HG03354 (cell line): ENCODE results near the gene PRR33.
"Not testable (repeated sequence)": the region's sequence is repeated elsewhere in the genome, so short reads cannot be mapped to it uniquely, and the experiment has no call there.

Experiments used
- ATAC-seq: cut with Tn5 transposase; IDR thresholded peaks from one replicate; pipeline ENCODE4 v1.9.1; 2021; ENCODE audit warnings: mild to moderate bottlenecking; ENCODE audit not compliant: unreplicated experiment, poor library complexity, severe bottlenecking

Gene PRR33

DNA sequence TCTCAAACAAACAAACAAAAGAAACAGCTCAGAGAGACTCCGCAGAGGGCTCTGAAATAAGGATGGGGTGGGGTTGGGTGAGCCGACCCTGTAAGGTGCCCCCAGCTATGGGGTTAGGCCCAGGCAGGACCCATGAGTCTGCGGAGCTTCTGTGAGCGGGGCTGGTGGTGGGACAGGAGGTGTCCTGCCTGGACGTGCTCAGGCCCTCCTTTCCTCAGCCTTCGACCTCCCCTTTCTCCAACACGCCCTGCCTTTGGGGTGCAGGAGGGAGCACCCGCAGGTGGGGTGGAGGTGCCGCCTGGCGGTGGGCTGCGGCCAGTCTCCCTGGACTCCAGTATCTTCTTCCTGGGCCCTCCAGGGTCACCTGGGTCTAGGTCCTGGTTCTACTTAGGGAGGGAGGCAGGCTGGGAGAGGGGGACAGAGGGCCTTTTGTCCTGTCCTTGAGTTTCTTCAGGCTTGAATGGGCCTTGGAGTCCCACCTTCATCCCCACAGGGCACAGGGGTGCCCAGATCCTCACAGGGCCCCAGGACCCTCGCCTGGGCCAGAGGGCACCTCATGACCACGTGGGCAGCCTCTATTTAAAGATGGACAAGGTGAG is 12.3 kb downstream of the PRR33 start:
- ATAC-seq: no peak

DNA sequence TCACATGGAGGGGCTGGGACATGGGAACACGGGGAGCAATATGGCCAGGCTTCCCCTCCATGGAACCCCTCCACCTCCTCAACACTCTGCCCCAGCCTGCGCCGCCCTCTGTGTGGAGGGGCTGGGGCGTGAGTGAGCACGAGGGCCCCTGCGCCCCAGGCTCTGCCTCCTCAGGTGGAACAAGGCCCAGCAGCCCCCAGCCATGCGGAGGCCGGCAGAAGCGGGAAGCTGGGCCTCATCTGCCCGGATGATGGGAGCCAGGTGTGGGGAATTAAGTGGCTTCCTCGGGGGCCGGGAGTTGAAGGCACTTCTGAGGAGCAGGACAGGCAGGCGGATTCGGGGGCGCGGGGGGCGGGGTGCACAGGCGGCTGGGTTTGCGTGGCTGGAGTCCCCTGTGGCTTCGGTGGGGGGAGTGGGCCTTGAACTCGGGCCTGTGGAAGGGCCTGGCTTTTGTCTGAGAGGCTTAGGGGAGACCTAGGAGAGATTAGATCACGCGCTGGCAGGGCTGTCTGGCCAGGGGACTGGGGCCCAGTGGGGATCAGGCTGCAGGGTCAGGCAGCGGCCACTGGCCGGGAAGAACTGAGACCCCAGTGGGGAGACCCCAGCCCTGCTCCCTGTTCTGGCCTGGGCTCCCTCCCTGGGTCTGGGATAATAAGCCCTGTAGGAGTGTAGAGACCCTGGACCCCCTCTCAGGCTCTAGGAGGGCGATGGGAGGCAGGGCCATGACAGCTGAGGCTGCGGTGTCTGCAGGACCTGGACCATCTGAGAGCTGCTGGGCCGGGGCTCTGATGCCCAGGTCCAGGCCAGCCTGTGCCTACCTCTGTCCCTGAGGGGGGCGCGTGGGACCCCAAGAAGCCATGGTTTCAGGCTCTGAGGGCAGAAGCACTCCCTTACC is 13.3 kb downstream of the PRR33 start:
- ATAC-seq: no peak

DNA sequence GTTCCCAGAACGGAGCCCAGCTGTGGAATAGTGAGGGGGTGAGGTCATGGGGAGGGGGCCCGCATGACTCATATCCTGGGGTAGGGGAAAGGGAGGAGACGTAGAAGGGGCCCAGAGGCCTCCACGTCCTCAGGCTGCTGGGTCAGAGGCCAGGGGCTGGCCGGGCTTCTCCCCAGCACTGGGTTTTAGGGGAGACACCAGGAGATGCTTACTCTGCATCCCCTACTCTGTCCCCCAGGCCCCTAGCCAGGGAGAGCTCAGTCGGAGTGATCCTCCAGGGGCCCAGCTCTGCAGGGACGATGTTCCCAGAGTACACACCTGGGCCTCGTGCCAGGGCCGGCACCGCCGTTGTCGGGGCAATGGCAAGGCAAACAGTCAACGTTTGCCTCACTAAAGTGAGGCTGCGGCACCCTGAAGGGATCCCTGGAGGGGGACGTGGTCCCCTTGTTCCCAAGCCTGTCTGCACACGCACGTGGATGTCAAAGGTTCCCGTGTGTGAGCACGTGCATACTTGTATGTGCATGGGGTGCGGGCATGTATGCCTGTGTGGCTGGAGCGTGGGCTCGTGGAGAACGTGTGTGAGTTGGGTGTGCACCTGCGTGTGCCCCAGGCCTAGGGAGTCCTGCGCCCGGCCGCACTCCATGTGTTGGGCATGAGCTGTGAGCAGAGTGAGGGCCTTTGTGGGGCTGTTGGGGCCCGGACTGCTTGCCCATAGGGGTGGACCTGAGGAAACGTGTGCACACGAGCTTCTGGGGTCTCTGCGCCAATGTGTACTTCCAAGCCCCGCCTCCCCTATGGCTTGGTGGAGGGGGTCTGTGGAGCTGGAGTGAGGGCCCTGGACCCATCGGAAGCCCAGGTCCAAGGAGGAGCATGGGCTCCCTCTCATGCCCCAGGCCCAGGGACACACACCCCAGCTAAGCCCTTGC is 14.2 kb downstream of the PRR33 start:
- ATAC-seq: no peak

DNA sequence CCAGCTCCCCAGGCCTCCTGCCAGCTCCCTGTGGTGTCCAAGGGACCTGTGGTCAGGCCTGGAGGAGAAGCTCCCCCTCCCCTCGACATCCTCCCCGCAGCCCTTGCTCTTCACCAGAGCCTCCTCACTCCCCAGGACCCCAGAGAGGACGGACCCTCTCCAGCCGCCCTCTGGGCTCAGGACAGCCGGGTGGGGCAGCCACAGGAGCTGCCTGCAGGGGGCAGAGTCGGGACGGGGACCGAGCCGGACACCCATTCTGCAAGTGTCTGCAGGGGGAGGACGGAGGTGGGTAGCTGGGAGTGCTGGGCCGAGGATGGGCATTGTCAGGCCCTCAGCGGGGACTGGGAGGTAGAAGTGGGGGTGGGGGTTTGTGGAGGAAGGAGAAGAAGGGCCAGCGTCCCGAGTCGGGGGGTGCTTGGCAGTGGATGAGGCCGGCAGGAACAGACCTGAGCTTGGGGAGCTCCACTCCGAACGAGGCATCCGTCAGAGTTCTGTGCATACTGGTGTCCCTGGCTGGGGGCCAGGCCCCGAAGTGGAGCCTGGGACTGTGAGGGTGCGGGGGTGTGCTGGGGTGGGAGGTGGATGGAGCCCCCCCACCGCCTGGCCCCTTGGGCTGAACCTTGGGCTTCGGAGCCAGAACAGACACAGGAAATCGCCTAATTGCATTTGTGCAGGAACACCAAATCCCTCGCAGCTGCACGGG is 15.2 kb downstream of the PRR33 start:
- no peak for ATAC-seq

DNA sequence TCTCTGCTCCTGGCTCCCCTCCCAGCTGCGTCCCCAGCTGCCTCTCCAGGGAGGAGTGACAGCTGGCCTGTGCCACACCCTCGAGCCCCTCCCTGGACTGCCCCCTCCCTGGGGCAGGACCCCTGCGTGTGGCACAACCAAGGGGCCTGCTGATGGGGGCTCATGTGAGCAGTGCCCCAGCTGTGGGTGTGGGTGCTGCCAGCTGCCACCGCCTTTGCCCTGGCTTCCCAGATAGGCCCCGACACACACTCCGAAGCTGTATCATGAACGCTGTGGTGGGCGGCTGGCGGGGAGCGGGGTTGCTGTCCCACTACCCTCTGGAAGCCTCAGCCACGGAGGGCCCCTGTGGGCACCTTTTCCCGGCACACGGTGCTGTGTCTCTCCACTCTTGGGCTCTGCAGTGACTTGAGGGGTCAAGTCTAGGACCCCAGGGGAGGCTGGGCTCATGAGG is 15.8 kb downstream of the PRR33 start:
- not testable (repeated sequence) for ATAC-seq

DNA sequence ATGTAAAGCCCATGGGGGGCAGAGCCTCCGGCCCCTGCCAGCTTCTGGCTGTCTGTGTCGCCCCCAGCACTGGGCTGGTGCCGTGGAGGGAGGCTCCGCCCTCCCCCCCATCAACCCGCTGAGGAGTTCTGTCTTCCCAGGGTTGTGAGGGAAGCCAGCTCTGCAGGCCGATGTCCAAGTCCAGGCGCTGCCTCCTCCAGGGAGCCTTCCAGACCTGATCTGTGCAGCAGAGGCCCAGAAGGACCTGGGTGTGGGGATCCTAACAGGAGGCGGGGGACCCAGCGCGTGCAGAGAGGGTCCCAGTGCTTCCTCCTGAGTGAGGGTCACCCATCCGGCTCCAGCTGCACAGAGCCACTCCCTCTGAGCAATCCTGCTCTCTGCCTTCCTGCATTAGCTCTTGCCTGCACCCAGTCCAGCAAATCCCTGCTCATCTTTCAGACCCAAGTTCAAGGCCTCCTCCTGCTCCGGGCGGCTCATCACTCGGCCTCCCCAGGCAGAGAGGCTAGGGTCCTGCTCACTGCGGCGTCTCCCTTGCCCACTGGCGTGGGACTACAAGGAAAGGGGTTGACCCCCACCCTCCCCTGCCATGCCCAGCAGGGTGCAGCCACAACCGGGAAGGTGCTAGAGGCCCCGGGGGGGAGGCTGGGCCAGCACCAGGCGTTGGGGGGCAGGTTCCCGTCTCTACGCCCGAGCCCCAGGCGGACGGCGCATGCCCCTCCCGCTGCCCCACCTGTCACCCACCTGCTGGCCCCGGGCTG is 16.4 kb downstream of the PRR33 start:
- no peak for ATAC-seq

DNA sequence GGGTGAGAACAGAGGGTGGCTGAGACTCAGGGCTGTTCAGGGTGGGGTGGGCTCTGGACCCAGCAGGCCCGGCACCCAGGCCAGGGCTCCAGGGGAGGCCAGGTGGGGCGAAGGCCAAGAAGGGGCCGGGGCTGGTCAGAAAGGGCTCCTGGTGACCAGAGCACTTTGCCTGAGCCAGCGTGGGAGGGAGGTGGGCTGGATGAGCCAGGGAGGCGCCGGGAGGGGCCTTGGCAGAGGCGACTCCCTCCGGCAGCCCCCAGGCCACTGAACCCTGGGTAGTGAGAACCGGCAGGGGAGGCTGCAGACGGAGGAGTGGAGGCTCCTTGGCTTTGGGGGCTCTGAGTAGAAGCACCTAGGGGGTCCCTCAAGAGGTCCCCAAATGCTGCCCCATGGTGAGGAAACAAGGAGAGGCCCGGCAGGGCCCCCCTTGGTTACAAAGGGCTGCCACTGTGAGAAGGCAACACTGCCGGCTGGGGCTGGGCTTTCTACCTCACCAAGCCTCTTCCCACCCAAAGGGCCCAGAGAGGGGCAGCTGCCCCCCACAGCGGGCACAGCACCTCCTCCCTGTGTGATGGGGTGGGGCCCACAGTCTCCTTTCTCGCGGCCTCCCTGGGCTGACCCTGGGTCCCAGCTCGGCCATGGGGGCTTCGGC is 17.1 kb downstream of the PRR33 start:
- not testable (repeated sequence) for ATAC-seq

DNA sequence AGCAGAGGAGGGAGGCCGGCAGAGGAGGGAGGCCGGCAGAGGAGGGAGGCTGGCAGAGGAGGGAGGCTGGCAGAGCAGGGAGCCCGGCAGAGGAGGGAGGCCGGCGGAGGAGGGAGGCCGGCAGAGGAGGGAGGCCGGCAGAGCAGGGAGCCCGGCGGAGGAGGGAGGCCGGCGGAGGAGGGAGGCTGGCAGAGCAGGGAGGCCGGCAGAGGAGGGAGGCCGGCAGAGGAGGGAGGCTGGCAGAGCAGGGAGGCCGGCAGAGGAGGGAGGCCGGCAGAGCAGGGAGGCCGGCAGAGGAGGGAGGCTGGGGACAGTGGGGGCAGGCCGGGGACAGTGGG is 17.9 kb downstream of the PRR33 start:
- ATAC-seq: not testable (repeated sequence)

DNA sequence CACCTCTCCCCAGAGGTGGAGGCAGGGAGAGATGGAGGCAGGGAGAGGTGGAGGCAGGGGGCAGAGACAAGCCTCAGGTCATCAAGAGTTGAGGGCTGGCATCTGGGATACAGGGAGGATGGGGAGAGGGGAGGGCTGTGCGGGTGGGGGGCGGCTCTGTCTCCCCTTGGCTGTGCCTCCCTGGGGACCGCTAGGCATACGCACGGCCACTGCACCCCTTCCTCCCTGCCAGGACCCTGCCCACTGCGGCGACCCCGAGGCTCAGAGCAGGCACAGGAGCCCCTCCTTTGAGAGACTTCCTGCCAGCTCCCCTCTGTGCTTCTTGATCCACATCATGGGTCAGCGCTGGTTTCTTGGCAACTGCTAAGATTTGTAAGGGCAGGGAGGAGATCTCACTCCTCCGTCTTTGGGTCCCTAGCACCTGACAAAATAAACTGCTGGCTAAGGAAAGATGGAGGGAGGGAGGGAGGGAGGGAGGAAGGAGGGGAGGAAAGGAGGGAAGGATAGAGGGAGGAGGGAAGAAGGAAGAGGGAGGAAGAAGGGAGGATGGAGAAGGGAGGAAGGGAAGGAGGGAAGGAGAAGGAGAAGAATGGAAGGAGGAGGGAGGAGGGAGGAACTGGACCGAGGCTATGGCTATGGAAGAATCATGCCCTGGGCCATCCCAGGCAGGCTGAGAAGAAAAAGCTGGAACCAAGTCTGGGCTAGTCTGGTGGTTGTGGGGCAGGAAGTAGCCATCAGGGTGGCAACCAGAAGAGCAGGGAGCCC is 18.5 kb downstream of the PRR33 start:
- no peak for ATAC-seq

DNA sequence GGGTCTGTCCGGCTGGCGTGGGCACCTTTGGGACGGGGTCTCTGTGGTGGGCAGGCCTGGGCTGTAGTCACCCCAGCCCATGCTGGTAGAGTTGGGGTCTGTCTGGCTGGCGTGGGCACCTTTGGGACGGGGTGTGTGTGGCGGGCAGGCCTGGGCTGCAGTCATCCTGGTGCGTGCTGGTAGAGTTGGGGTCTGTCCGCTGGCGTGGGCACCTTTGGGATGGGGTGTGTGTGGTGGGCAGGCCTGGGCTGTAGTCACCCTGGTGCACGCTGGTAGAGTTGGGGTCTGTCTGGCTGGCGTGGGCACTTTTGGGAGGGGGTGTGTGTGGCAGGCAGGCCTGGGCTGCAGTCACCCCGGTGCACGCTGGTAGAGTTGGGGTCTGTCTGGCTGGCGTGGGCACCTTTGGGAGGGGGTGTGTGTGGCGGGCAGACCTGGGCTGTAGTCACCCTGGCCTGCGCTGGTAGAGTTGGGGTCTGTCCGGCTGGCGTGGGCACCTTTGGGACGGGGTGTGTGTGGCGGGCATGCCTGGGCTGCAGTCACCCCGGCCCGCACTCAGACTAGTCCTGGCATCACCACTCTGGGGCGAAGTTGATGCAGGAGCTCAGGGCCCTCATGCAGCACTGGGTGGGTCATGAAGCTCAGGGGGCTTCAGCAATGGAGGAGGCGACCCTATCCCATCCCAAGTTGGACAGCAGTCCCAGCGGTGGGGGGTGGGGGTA is 19.3 kb downstream of the PRR33 start:
- no peak for ATAC-seq

DNA sequence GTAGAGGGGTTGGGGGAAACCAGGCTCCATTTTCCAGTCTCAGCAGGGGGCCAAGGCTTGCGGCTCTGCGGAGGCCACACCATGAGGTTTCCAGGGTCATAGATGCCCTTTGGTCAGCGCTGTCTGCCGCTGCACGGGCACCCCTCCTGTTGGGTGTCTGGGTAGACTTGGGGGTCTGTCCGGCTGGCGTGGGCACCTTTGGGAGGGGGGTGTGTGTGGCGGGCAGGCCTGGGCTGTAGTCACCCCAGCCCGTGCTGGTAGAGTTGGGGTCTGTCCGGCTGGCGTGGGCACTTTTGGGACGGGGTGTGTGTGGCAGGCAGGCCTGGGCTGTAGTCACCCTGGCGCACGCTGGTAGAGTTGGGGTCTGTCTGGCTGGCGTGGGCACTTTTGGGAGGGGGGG is 20.2 kb downstream of the PRR33 start:
- no peak for ATAC-seq

DNA sequence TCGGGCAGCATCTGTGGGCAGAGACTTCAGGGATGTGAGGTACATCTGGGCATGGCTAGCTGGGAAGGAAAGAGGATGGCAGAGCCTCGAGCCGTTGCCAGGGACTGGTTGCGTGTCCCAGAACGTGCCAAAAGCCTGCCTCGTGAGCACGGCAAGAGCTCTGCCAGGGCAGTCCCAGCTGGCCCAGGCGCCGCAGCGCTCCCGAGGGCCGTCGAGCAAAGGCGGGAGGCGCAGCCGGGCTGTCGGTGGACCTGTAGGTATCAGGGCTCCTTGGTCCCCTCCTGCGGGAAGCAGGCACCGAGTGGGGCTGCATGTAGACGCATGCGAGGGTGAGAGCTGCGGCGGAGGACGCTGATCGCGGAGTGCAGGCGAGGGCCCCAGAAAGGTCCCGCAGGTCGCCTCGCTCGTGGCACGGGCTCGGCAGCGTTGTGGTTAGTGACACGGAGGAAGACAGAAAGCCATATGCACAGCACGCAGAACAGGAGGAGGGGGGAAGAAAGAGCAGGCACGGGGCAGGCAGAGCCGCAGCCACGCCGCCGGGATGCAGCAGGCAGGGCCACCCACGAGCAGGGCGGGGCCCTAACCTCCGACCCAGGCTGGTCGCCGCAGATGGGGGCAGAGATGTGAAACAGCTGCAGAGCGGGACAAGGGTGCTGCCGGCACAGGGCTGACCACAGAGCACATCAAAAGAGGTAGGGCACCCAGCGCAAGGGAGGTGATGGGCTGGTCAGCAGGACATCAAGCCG is 20.8 kb downstream of the PRR33 start:
- ATAC-seq: no peak

DNA sequence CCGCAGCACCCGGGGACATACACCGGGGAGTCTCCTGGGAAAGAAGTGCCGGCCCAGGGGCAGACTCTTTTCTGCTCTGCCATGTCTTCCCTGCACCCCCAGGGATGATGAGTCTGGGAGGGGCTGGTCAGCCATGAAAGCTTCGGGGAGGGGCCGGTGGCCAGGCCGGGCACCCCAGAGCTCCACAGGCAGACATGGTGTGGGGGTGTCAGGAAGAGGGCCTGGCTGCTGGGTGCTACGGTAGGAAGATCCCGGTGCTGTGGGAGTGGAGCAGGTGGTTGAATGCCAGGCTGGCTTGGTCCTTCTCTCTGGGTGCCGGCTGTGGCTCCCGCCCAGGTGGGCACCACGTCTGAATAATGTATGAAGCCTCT is 21.4 kb downstream of the PRR33 start:
- no peak for ATAC-seq

DNA sequence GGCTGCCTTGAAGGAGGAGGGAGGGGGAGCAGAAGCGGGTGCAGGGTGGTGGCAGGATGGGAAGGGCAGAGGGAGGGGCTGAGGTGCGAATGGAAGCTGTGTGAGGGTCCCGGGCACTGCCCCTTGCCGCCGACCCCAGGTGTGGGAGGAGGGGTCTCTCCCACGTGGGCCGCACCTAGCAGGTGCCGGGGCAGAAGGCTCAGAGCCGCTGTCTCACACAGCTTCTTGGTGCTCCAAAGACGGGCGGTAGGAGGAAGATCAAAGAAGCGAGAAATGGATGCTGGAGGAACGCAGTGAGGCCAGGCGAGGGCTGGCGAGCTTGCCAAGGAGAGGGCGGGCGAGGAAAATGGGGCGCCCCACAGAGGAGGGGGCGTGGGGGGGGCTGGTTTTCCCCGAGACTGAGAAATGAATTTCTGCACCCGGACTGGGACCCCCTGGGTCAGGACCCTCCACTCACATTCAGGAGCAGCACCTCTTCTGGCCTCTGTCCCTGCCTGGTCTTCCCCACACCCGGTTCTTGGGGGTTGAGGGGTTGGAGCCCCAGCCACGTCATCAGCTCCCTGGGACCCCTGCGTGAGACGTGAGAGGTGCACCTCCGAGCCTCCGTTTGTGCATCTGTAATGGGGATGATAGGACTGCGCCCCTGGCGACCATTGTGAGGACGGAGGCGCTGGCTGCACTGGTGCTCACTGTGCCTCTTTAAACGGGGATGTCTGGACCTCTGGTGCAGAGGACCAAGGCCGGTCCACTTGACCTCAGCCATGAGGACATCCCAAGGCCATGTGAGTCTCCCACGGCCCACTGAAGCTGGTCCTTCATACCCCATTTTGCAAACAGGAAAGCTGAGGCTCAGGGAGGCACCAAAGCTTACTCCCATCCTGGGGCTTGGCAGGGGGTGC is 22.0 kb downstream of the PRR33 start:
- ATAC-seq: no peak

DNA sequence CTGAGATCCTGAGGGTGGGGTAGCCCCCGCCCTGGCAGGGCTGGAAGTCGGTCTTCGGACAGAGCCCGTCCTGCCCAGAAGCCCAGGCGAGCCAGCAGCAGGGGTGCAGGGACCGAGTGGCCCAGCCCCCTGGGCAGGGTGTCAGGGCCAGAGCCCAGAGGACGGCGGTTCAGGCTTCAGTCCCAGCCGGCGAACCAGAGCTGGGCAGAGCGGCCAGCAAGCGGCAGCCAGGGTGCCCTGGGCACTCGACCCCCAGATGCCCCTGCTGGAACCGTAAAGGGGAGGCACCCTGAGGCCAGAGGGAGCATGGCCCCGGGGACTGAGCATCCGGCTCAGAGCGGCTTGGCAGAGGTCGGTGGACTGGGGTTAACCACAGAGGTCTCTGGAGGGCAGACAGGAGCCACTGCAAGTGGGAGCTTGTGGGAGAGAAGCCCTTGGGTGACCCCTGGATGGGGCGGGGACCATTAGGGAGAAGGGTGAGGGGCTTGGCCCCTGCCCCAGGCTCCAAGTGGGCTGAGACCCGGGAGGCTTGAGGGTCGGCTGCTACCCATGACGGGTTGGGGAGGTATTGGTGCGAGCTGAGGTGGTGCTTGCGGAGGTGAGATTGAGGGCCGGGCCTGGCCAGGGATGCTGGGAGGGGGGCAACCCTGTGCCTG is 22.9 kb downstream of the PRR33 start:
- ATAC-seq: no peak
